A549 treated with CpdA at 1 μM for 4 hours (cell line): ENCODE measurements around the gene GJA1. TPM values are rescaled to one million over a fixed set of nuclear protein-coding genes. Genes with fewer than 3 reads are reported as not detected.

Experiments
- total RNA-seq: library from RNA; stranded (reverse); fragments of 200-300 nt; extraction: Qiagen RNA extraction; gene quantifications from 5 replicates; pipeline ENCODE4 v1.2.3, GENCODE V29; 2022; ENCODE audit warnings: low read depth

The GJA1 gene
- 69.0 to 91.5 TPM (median 83.9 TPM) in 5 replicates for total RNA-seq

GRCh38 chr6:121435444-121436069, at the start of gene GJA1:
Gene GJA1 (plus strand): TSS chr6:121435646. CDS start chr6:121446848, 11,202 bp downstream.

Other genes starting within 250 kb of the GJA1 start
- gene TBC1D32, start 101.2 kb upstream of the GJA1 start, total RNA-seq: 0.96 to 1.7 TPM (median 1.4 TPM) in 5 replicates